NK-92 treated with Interleukin-12 subunit alpha and Interleukin-12 subunit beta, amount 100 ng/mL, for 24 hours (cell line): ENCODE results near the gene KBTBD4.
"Not testable (repeated sequence)": the region's sequence is repeated elsewhere in the genome, so short reads cannot be mapped to it uniquely, and the experiment has no call there.

Source experiments
- DNase-seq: peaks from one replicate; lab custom pipeline; 2025; lab: John Stamatoyannopoulos, UW

Gene KBTBD4

GRCh38 chr11:47560426-47560825 lies 18.3 kb downstream of the KBTBD4 start:
- DNase-seq = no peak

GRCh38 chr11:47558695-47559094 lies 20.1 kb downstream of the KBTBD4 start:
- no peak for DNase-seq

- DNase-seq = not testable (repeated sequence)
Measured at GRCh38 chr11:47557004-47557403, 21.8 kb downstream of the KBTBD4 start.

GRCh38 chr11:47553406-47553743 lies 25.4 kb downstream of the KBTBD4 start:
- no peak for DNase-seq

GRCh38 chr11:47552566-47553405 lies 26.0 kb downstream of the KBTBD4 start, which contains the start of gene CELF1:
Gene CELF1, minus strand, starts transcription at chr11:47553132. Its CDS starts 53,609 bp downstream, at chr11:47499523.
- peak; percentile 84 for DNase-seq

GRCh38 chr11:47552056-47552565 lies 26.7 kb downstream of the KBTBD4 start:
- DNase-seq = no peak

DNA sequence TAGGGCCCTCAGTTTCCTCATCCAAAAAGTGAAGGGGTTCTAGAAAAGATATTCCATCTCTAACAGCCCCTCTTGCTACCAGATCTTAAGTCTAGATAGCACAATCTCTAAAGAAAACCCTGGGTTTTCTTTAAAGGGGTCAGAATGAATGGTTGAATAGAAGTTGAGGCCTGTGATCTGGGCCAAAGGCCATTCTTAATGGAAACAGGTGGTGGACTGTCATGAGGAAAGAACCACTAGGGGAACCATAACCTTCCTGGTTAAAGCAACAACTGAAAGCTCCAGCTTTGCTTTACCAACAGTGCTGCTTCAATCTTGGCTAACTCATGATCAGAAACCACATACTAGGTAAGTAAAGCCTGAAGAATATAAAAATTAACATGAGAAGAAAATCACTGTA lies 27.7 kb downstream of the KBTBD4 start:
- DNase-seq = no peak

- no peak for DNase-seq
Measured at GRCh38 chr11:47550288-47551047, 28.3 kb downstream of the KBTBD4 start.

- DNase-seq = not testable (repeated sequence)
Measured at GRCh38 chr11:47546274-47546673, 32.5 kb downstream of the KBTBD4 start.

GRCh38 chr11:47545298-47545697 lies 33.5 kb downstream of the KBTBD4 start:
- DNase-seq = no peak

GRCh38 chr11:47541070-47541469 lies 37.7 kb downstream of the KBTBD4 start:
- no peak for DNase-seq

GRCh38 chr11:47539681-47540039 lies 39.1 kb downstream of the KBTBD4 start:
- no peak for DNase-seq

- DNase-seq = no peak
Measured at GRCh38 chr11:47538741-47539565, 39.8 kb downstream of the KBTBD4 start.

- DNase-seq = no peak
Measured at GRCh38 chr11:47536915-47537314, 41.9 kb downstream of the KBTBD4 start.

GRCh38 chr11:47534704-47535251 lies 44.0 kb downstream of the KBTBD4 start:
- no peak for DNase-seq

DNA sequence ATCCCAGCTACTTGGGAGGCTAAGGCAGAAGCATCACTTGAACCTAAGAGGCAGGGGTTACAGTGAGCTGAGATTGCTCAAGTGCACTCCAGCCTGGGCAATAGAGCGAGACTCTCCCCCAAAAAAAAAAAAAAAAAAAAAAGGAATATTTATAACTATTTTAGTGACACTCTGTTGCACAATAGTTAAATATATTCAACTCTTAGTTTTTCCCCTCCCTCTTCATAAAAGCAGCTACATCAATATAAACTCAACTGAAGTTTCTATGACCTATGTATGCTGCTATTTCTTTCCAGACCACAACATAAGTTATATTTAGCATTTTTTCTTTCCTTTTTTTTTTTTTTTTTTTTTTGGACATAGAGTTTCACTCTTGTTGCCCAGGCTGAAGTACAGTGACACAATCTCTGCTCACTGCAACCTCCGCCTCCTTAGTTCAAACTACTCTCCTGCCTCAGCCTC lies 45.0 kb downstream of the KBTBD4 start:
- no peak for DNase-seq

GRCh38 chr11:47532597-47533213 lies 46.1 kb downstream of the KBTBD4 start:
- DNase-seq = no peak

- no peak for DNase-seq
Measured at GRCh38 chr11:47531666-47532065, 47.1 kb downstream of the KBTBD4 start.

- not testable (repeated sequence) for DNase-seq
Measured at GRCh38 chr11:47530721-47531120, 48.0 kb downstream of the KBTBD4 start.

DNA sequence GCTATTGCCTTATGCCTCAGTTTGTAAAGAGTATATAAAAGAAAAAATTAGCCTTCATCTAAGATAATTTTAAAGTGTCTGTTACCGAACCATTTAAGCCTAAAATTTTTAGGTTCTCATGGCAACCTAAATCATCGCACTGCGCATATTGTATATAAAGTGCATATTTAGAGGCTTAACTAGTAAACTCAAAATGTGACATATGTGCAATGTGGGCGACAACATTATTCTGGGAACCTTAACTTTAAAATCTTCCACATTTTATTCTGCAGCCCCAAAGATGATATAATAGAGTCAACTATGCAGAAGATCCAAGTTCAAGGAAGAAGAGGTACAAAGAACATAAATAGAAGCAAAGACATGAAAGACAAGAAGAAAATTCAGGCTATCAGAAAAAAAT lies 48.8 kb downstream of the KBTBD4 start:
- DNase-seq = no peak

GRCh38 chr11:47527186-47527585 lies 51.6 kb downstream of the KBTBD4 start:
- DNase-seq = no peak
